IMR-90 (cell line): ENCODE measurements around the gene ASB13. TPM values are rescaled to one million over a fixed set of nuclear protein-coding genes. Genes with fewer than 3 reads are reported as not detected.

Experiments
- ATAC-seq: fragments of 200-7000 bp; cut with Tn5 transposase; 2 replicates; pipeline ENCODE4 v1.9.1; 2020; ENCODE audit warnings: low read depth, mild to moderate bottlenecking, moderate library complexity
- BruUV-seq: library from RNA; stranded (reverse); fragments of 400-500 nt; replicated peaks from 2 replicates; lab custom pipeline; 2021; lab: Mats Ljungman, UMichigan
- CTCF ChIA-PET: fragments of 300-600 bp; formaldehyde crosslinking; extraction: SDS; loops from one replicate; lab custom pipeline; 2021; ENCODE audit warnings: antibody characterized with exemption; lab: Yijun Ruan, JAX
- POLR2A ChIA-PET: fragments of 300-600 bp; sonication (Branson Sonifier 250); formaldehyde crosslinking; loops from one replicate; lab custom pipeline; 2022; ENCODE audit warnings: antibody characterized with exemption; ENCODE audit not compliant: unreplicated experiment; lab: Charles Lee
- DNase-seq: peaks from one replicate; pipeline ENCODE4 v3.0.0; 2013
- H2AFZ ChIP-seq: replicated peaks from 2 replicates; pipeline ENCODE3; 2013; ENCODE audit warnings: low read length, mild to moderate bottlenecking; ENCODE audit not compliant: poor library complexity
- H2AK5ac ChIP-seq: 2 replicates; pipeline ENCODE4 v1.6.1; 2013; ENCODE audit warnings: low read depth, low read length, inconsistent platforms
- H2AK9ac ChIP-seq: replicated peaks from 2 replicates; pipeline ENCODE3; 2013; ENCODE audit warnings: mild to moderate bottlenecking, low read depth, low read length, moderate library complexity; ENCODE audit not compliant: poor library complexity
- H2BK120ac ChIP-seq: 2 replicates; pipeline ENCODE4 v1.6.1; 2013; ENCODE audit warnings: low read depth, low read length, inconsistent platforms
- H2BK15ac ChIP-seq: 3 replicates; pipeline ENCODE4 v1.6.1; 2013; ENCODE audit warnings: low read depth, low read length, inconsistent platforms
- H2BK20ac ChIP-seq: 2 replicates; pipeline ENCODE4 v1.6.1; 2013; ENCODE audit warnings: low read depth, mild to moderate bottlenecking, inconsistent platforms, low read length, moderate library complexity
- H2BK5ac ChIP-seq: 2 replicates; pipeline ENCODE4 v1.6.1; 2013; ENCODE audit warnings: mild to moderate bottlenecking, low read depth, low read length, inconsistent platforms; ENCODE audit not compliant: poor library complexity, severe bottlenecking
- H3K14ac ChIP-seq: replicated peaks from 2 replicates; pipeline ENCODE4 v1.6.1; 2013; ENCODE audit warnings: low read depth, low read length, inconsistent platforms
- H3K18ac ChIP-seq: 2 replicates; pipeline ENCODE4 v1.6.1; 2013; ENCODE audit warnings: low read depth, low read length, control low read depth
- H3K23ac ChIP-seq: 2 replicates; pipeline ENCODE4 v1.6.1; 2013; ENCODE audit warnings: low read depth, low read length, inconsistent platforms
- H3K27ac ChIP-seq: 2 replicates; pipeline ENCODE4 v1.5.1; 2013; ENCODE audit warnings: mild to moderate bottlenecking, control low read depth, low read length; ENCODE audit not compliant: insufficient read depth
- H3K27me3 ChIP-seq: 2 replicates; pipeline ENCODE4 v1.6.1; 2013; ENCODE audit warnings: low read length; ENCODE audit not compliant: control insufficient read depth, insufficient read depth
- H3K36me3 ChIP-seq: 2 replicates; pipeline ENCODE4 v1.6.1; 2013; ENCODE audit warnings: low read length, mixed read lengths; ENCODE audit not compliant: control insufficient read depth, insufficient read depth
- H3K4ac ChIP-seq: 2 replicates; pipeline ENCODE4 v1.6.1; 2013; ENCODE audit warnings: low read depth, low read length, inconsistent platforms
- H3K4me1 ChIP-seq: 2 replicates; pipeline ENCODE4 v1.6.1; 2013; ENCODE audit warnings: low read length, mixed read lengths; ENCODE audit not compliant: control insufficient read depth, insufficient read depth
- H3K4me2 ChIP-seq: 2 replicates; pipeline ENCODE4 v1.6.1; 2013; ENCODE audit warnings: low read depth, mild to moderate bottlenecking, control low read depth, low read length, moderate library complexity
- H3K4me3 ChIP-seq: 2 replicates; pipeline ENCODE4 v1.5.1; 2013; ENCODE audit warnings: low read depth, mild to moderate bottlenecking, control low read depth, low read length, moderate library complexity; ENCODE audit not compliant: insufficient read depth
- H3K56ac ChIP-seq: 2 replicates; pipeline ENCODE4 v1.6.1; 2013; ENCODE audit warnings: low read length, inconsistent platforms; ENCODE audit not compliant: insufficient read depth; ENCODE audit errors: extremely low read depth
- H3K79me1 ChIP-seq, 2 experiments: 2 replicates each; pipeline ENCODE4 v1.6.1; 2013; ENCODE audit warnings: low read length in 2 of 2, inconsistent platforms in 1 of 2, low read depth in 1 of 2
- H3K9ac ChIP-seq: 2 replicates; pipeline ENCODE4 v1.6.1; 2013; ENCODE audit warnings: low read depth, low read length, control low read depth
- H3K9me1 ChIP-seq: 2 replicates; pipeline ENCODE4 v1.6.1; 2013; ENCODE audit warnings: low read length, inconsistent platforms; ENCODE audit not compliant: insufficient read depth
- H3K9me3 ChIP-seq: 2 replicates; pipeline ENCODE4 v1.6.1; 2013; ENCODE audit warnings: low read length; ENCODE audit not compliant: control insufficient read depth, insufficient read depth
- H4K20me1 ChIP-seq: 2 replicates; pipeline ENCODE4 v1.6.1; 2013; ENCODE audit warnings: low read length, inconsistent platforms; ENCODE audit not compliant: insufficient read depth
- H4K5ac ChIP-seq: 2 replicates; pipeline ENCODE4 v1.6.1; 2013; ENCODE audit warnings: mild to moderate bottlenecking, low read depth, low read length, control low read depth
- H4K8ac ChIP-seq, 2 experiments: 2 replicates each; pipeline ENCODE4 v1.6.1; 2013; ENCODE audit warnings: low read depth in 2 of 2, low read length in 2 of 2, control low read depth in 1 of 2, inconsistent platforms in 1 of 2
- H4K91ac ChIP-seq: 2 replicates; pipeline ENCODE4 v1.6.1; 2013; ENCODE audit warnings: low read depth, low read length, inconsistent platforms; ENCODE audit not compliant: insufficient read depth
- BHLHE40 ChIP-seq: fragments of 150-350 bp; IDR thresholded peaks from 2 replicates; pipeline ENCODE4 v1.6.1; 2016; ENCODE audit warnings: mild to moderate bottlenecking, low read depth, low read length
- CEBPB ChIP-seq: IDR thresholded peaks from 2 replicates; pipeline ENCODE4 v1.6.1; 2012; ENCODE audit warnings: low read depth, low read length, improper control_type of control experiment
- ELK1 ChIP-seq: fragments of 150-350 bp; IDR thresholded peaks from 2 replicates; pipeline ENCODE4 v1.6.1; 2016; ENCODE audit warnings: low read depth, mild to moderate bottlenecking, low read length, moderate library complexity, borderline replicate concordance
- FOS ChIP-seq: fragments of 150-350 bp; IDR thresholded peaks from 2 replicates; pipeline ENCODE4 v1.6.1; 2016; ENCODE audit warnings: low read depth, low read length
- MAFK ChIP-seq: IDR thresholded peaks from 2 replicates; pipeline ENCODE4 v1.6.1; 2012; ENCODE audit warnings: low read depth, low read length, improper control_type of control experiment
- MAZ ChIP-seq: IDR thresholded peaks from 2 replicates; pipeline ENCODE4 v1.6.1; 2012; ENCODE audit warnings: low read depth, mild to moderate bottlenecking, low read length, improper control_type of control experiment, moderate library complexity, borderline replicate concordance
- RAD21 ChIP-seq: IDR thresholded peaks from 2 replicates; pipeline ENCODE4 v1.6.1; 2012; ENCODE audit warnings: low read length, improper control_type of control experiment
- RCOR1 ChIP-seq: IDR thresholded peaks from 2 replicates; pipeline ENCODE4 v1.6.1; 2012; ENCODE audit warnings: mild to moderate bottlenecking, low read length, improper control_type of control experiment; ENCODE audit not compliant: insufficient replicate concordance
- RFX5 ChIP-seq: IDR thresholded peaks from 2 replicates; pipeline ENCODE4 v1.8.0; 2012; ENCODE audit warnings: low read depth, mild to moderate bottlenecking, low read length, moderate library complexity
- SMC3 ChIP-seq: fragments of 150-350 bp; IDR thresholded peaks from 2 replicates; pipeline ENCODE4 v1.6.1; 2016; ENCODE audit warnings: low read depth, mild to moderate bottlenecking, antibody characterized with exemption, low read length, moderate library complexity
- WGBS, 2 experiments: methylation state at CpG; one replicate each; pipeline versions ENCODE4 v1.1.5 to v1.1.7; 2013; ENCODE audit warnings: missing lambda C conversion rate in 2 of 2; ENCODE audit not compliant: insufficient read length in 1 of 2; ENCODE audit errors: extremely low coverage in 2 of 2; 5-methylcytosine and 5-hydroxymethylcytosine counted together
- dilution Hi-C: fragments of 300-500 bp; cut with HindIII; formaldehyde crosslinking; loops from one replicate; pipeline ENCODE4 v1.14.3; 2018; ENCODE audit warnings: low sequenced_read_pairs; ENCODE audit not compliant: unreplicated experiment
- in situ Hi-C: fragments of 300-500 bp; cut with MboI; formaldehyde crosslinking; loops from 3 replicates; pipeline ENCODE4 v1.14.3; 2019; ENCODE audit warnings: low sequenced_read_pairs, inconsistent platforms, mixed read lengths
- intact Hi-C: fragments of 100-400 bp; cut with micrococcal nuclease; formaldehyde crosslinking; loops from 2 replicates; pipeline ENCODE4 v1.10.0; 2022
- polyA plus RNA-seq, 3 experiments: library from polyadenylated mRNA; depleted of rRNA; stranded (reverse); fragments of >200 nt; gene quantifications; 2 replicates each; pipeline ENCODE4 v1.2.3, GENCODE V29; 2012; ENCODE audit warnings: low replicate concordance in 1 of 3
- total RNA-seq: library from RNA; depleted of rRNA; stranded (reverse); fragments of >200 nt; gene quantifications from 2 replicates; pipeline ENCODE4 v1.2.3, GENCODE V29; 2012
- TF ChIP-seq, protein P1 (sequence below): conservative IDR thresholded peaks from 2 replicates; pipeline ENCODE4 v1.5.1; 2012; ENCODE audit warnings: mild to moderate bottlenecking, low read depth, low read length, improper control_type of control experiment

ASB13 gene
- total and polyA plus RNA-seq, 2 of the 4 experiments (the other 2 are of a cell fraction) = 4.6 to 6.3 TPM

DNA sequence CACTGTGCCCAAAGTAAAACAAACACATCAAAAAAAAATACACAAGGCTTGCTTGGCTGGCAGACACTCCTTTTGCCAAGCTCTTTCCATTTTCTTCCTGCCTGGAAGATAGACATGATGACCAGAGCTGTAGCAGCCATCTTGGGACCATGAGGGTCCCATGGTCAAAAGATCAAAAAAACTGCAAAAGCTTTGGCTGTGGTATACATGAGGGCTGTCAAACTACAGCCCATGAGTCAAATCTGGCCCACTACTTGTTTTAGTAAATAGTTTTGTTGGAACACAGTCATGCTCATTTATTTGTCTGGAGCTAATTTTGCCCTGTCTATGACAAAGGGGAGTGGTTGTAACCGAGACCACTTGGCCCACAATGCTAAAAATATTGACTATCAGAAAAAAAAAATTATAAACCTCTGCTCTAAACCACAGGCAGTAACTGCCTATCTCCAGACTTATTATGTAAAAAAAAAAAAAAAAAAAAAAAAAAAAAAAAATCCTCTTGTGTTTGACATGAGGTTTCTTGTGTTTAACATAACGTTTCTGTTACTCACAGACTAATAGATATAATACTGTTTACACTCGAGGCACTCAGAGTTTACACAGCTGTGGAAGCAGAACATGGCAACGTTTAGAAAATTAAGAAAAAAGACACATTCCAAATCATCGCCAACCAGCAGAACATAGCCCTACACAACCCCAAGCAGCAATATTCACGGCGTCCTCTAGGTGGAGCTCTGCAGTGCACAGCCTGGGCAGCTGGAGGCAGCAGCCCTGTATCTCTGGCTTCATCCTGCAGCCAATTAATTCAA is 36.9 kb downstream of the ASB13 start:
- peak overlapping the region; percentile 13; the same call in 1 of the 2 replicates for H3K27ac ChIP-seq
- no CpG with 5 or more reads among the region's 7 CpGs for WGBS, 2 experiments
- no peak overlapping the region for H3K4me3 ChIP-seq
- H3K27me3 ChIP-seq = no peaks in the 10 kb centered on the region; the same call in 1 of the 2 replicates
- H4K91ac ChIP-seq = no peak overlapping the region
- DNase-seq (peak; percentile 96), ATAC-seq (peak; percentile 96)
- H3K4me2 ChIP-seq = no peak overlapping the region
- no peak overlapping the region for H2BK5ac ChIP-seq
- no peak overlapping the region for H3K56ac ChIP-seq
- H3K14ac ChIP-seq = no peak overlapping the region
- H2AK5ac ChIP-seq = no peak overlapping the region
- ChIA-PET CTCF (interaction anchor here (0.5 to 1.8 kb wide), 16 partner anchors 8 to 258 kb away, joined by 3 to 24 read pairs (median 3); no protein-coding TSS in a partner anchor), POLR2A (interaction anchor here (1.4 kb wide), 1 partner anchor 183 kb away, joined by 3 read pairs; no protein-coding TSS in a partner anchor)
- no peaks in the 10 kb centered on the region for H3K79me1 ChIP-seq
- H3K4me1 ChIP-seq = peaks cover 5% of the 10 kb centered on the region; the same call in 1 of the 2 replicates
- no peak overlapping the region for H4K5ac ChIP-seq
- H4K8ac ChIP-seq = no peak overlapping the region
- no peaks in the 10 kb centered on the region; the same call in 1 of the 2 replicates for H3K9me1 ChIP-seq
- in situ Hi-C loops = no loop called here
- dilution Hi-C loops = no loop called here
- no peaks in the 10 kb centered on the region for H3K36me3 ChIP-seq
- peak overlapping the region; percentile 8; the same call in 1 of the 2 replicates for H3K23ac ChIP-seq
- no peak overlapping the region for H3K4ac ChIP-seq
- H3K18ac ChIP-seq = no peak overlapping the region
- H2BK20ac ChIP-seq = no peak overlapping the region
- no peaks in the 10 kb centered on the region; the same call in 1 of the 2 replicates for H3K9me3 ChIP-seq
- intact Hi-C loops = loop anchor here (2.0 to 10.0 kb wide), 3 partner anchors 55 to 335 kb away; partner anchors contain the start of gene TASOR2
- no peak overlapping the region for H2AK9ac ChIP-seq
- no peaks in the 10 kb centered on the region for H4K20me1 ChIP-seq
- TF ChIP-seq BHLHE40 (0 out of 2 replicates have a peak, but pooled peaks have one; percentile 25), ELK1 (no peak), RFX5 (no peak), MAZ (0 out of 2 replicates have a peak, but pooled peaks have one; percentile 10), SMC3 (peak; percentile 48), FOS (peak; percentile 50; the same call in 1 of the 2 replicates), RCOR1 (no peak), RAD21 (peak; percentile 71), CEBPB (no peak), MAFK (no peak)
- TF ChIP-seq, protein P1, sequence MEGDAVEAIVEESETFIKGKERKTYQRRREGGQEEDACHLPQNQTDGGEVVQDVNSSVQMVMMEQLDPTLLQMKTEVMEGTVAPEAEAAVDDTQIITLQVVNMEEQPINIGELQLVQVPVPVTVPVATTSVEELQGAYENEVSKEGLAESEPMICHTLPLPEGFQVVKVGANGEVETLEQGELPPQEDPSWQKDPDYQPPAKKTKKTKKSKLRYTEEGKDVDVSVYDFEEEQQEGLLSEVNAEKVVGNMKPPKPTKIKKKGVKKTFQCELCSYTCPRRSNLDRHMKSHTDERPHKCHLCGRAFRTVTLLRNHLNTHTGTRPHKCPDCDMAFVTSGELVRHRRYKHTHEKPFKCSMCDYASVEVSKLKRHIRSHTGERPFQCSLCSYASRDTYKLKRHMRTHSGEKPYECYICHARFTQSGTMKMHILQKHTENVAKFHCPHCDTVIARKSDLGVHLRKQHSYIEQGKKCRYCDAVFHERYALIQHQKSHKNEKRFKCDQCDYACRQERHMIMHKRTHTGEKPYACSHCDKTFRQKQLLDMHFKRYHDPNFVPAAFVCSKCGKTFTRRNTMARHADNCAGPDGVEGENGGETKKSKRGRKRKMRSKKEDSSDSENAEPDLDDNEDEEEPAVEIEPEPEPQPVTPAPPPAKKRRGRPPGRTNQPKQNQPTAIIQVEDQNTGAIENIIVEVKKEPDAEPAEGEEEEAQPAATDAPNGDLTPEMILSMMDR = peak; percentile 96
- H2BK15ac ChIP-seq = no peak overlapping the region
- H3K9ac ChIP-seq = no peak overlapping the region
- peak overlapping the region; percentile 59 for H2AFZ ChIP-seq
- BruUV-seq = no TSS peak
- H2BK120ac ChIP-seq = peak overlapping the region; percentile 2; the same call in 1 of the 2 replicates
